Left cardiac atrium (tissue), 4 donors: ENCODE measurements around the gene DEGS1. TPM values are rescaled to one million over a fixed set of nuclear protein-coding genes. Genes with fewer than 3 reads are reported as not detected.

Experiments
- ATAC-seq, 2 donors: fragments of 200-7000 bp; cut with Tn5 transposase; one replicate each; pipeline ENCODE4 v1.9.1; 2020; ENCODE audit warnings: mild to moderate bottlenecking in 2 of 2, moderate library complexity in 2 of 2
- DNase-seq: peaks from one replicate; pipeline ENCODE4 v3.0.0-alpha.2; 2020
- intact Hi-C, 2 donors: fragments of 100-400 bp; cut with DNase I; formaldehyde crosslinking; loops; one replicate each; pipeline versions ENCODE4 v1.14.1 to v1.15.1; 2022 to 2023
- long read RNA-seq: library from polyadenylated mRNA; unstranded; transcript quantifications from one replicate; pipeline ENCODE4 v2.0.0, GENCODE V29; 2021
- total RNA-seq, 2 donors: library from RNA; stranded (reverse); fragmentation: NEBNext Ultra II Directional; extraction: Animal tissue kit (Norgen Biotek cat#: 25700); gene quantifications; one replicate each; pipeline ENCODE4 v1.2.1, GENCODE V29; 2021
- donor health status: DM: no; HTN: yes; CAD: no.
- donor health status: DM: no; HTN: yes; CAD: no; lungs with severe emphysema.
- donor health status: DM: yes; HTN: yes; CAD: no.
- donor health status: Dilated cardiomyopathy.

DEGS1 gene
- 10 to 100 TPM; 59.2 to 64.9 TPM for total RNA-seq
- long read RNA-seq, transcript DEGS1-201 (3 exons, 2,101 nt), result major isoform, 54 of 61 reads
- long read RNA-seq, partial matches to known transcripts, result 4 of 61 reads
- long read RNA-seq, other reads (novel, unspliced or antisense), result 3 of 61 reads

DNA sequence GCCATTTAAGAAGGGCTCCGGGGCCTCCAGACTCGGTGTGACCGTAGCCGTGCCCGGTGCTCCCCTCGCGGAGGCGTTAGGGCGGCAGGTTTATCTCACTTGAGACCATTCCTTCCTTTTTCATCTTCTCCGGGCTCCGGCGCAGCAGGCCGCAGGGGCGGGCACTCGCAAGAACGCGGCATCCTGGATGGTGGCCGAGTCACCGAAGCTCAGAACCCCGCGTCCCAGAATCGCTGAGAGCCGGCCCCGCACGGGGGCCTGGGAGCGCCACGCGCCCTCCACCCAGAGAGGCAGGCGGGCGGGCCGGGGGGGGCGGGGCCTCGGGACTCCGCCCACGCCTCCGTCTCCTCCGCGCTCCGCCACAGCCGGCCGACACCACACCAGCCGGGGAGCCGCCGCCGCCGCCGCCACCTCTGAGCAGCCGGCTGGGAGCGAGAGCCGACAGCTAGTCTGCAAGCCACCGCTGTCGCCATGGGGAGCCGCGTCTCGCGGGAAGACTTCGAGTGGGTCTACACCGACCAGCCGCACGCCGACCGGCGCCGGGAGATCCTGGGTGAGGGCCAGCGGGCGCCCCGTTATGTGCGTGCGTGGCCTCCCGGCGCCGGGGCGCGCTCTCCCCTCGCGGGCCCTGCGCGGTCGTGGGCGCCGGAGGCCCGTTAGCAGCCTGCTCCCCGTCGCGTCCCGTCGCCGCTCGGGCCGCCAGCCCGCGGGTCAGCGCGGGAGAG lies at the start of gene DEGS1:
Gene DEGS1 (plus strand): TSS at position 375 of the 725 bp plus-strand sequence. CDS start 97 bp downstream, at position 472.
- peak; percentile 82 for DNase-seq
- ATAC-seq, result peak; percentile 95 to 97
- intact Hi-C loops, result loop anchor here in 1 of 2 donors (5.0 to 10.0 kb wide), 2 partner anchors 34 to 152 kb away; partner anchors contain the start of gene NVL

- ATAC-seq (no peak), DNase-seq (no peak)
- intact Hi-C loops, result no loop called here
These were observed 49.2 kb upstream of the DEGS1 start for GRCh38 chr1:224133741-224134299.

- intact Hi-C loops, result no loop called here
- ATAC-seq (no peak), DNase-seq (no peak)
These were observed 45.5 kb upstream of the DEGS1 start for GRCh38 chr1:224137518-224137917.

GRCh38 chr1:224138198-224138597 lies 44.8 kb upstream of the DEGS1 start:
- DNase-seq (no peak), ATAC-seq (no peak)
- intact Hi-C loops, result no loop called here

- ATAC-seq, result no peak
- intact Hi-C loops, result no loop called here
- no peak for DNase-seq
These were observed 41.3 kb upstream of the DEGS1 start for GRCh38 chr1:224141693-224142092.

DNA sequence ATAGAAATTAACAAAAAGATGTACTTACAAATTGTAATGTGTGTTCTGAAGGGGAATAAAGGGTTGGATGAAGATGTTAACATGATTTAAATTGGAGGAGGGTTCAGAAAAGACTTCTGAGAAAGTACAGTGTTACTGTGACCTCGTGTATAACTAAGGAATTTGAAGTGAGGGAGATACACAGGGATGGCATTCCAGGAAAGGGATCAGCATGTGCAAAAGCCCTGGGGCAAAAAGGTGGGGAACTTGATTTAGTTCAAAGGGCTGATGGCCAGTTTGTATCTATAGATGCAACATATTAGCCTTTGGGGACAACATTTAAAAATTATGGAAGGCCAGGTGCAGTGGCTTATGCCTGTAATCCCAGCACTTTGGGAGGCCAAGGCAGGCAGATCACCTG lies 33.3 kb upstream of the DEGS1 start:
- no peak for ATAC-seq
- intact Hi-C loops, result no loop called here
- DNase-seq, result no peak

DNA sequence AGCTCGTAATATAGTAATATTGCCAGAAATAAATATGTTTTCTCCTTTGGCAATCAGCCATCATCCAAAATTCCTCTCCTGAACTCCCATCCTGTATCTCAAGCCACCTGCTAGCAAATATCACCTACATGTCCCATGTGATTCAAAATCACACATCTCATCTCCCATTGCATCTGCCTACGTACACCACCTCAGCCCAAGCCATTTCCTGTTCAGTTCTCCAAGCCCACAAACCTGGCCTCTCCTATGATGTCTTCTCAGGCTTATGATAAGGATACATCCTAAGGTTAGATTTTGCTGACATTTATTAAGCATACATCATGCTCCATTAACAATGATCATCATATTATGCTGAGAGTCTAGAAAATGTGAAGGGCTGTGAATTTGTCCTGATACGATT lies 31.9 kb upstream of the DEGS1 start:
- ATAC-seq (no peak), DNase-seq (no peak)
- intact Hi-C loops, result no loop called here

DNA sequence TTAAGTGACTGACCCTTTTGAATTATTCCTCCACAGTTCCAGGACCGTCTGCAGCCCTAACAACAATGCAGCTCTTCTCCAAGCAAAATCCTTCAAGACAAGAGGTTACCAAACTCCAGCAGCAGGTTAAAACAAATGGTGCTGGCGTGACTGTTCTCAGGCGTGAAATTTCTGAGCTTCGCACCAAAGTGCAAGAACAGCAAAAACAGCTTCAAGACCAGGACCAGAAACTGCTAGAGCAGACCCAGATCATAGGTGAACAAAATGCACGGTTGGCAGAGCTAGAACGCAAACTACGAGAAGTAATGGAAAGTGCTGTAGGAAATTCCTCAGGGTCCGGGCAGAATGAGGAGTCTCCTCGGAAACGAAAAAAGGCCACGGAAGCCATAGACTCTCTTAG lies 25.7 kb upstream of the DEGS1 start:
- intact Hi-C loops, result no loop called here

GRCh38 chr1:224159541-224159940 lies 23.5 kb upstream of the DEGS1 start:
- intact Hi-C loops, result no loop called here

More for the DNA sequence above, 25.7 kb upstream of the DEGS1 start:
- no peak for ATAC-seq
- DNase-seq, result no peak

DNA sequence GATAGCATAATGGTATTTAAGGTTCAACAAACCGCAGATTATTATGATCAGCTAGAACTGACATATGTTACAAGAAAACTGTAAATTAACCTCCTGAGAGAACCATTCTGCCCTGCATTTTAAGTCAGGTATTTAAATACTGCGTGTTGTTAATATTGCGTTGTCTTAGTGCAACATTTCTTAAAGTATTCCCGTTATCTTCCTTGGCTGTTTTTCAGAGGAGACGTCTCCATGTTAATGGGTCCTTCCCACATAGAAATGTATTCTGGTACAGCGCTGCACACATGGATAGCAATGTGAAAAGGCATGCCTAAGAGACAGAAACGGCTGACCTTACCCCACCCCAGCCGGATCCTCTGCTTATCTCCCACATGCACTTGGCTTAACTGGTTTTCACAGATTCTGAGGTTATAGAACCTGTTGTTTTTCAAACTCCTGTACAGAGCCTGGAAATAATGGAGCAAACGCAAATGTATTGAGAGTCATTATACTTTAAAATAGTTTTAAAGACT lies 22.8 kb upstream of the DEGS1 start:
- intact Hi-C loops, result no loop called here
- no peak for DNase-seq
- peak in 1 of 2 donors; percentile 44 for ATAC-seq

More at GRCh38 chr1:224159541-224159940, 23.5 kb upstream of the DEGS1 start:
- no peak for ATAC-seq
- no peak for DNase-seq

- intact Hi-C loops, result no loop called here
- no peak for ATAC-seq
- DNase-seq, result no peak
These were observed 20.3 kb upstream of the DEGS1 start for GRCh38 chr1:224162768-224163167.

GRCh38 chr1:224163311-224163710 lies 19.7 kb upstream of the DEGS1 start:
- no peak for ATAC-seq
- DNase-seq, result no peak
- intact Hi-C loops, result no loop called here

- intact Hi-C loops, result no loop called here
- ATAC-seq (peak; percentile 89 to 94), DNase-seq (peak; percentile 37)
These were observed 14.1 kb upstream of the DEGS1 start for GRCh38 chr1:224168859-224169380.

GRCh38 chr1:224169718-224170270 lies 13.2 kb upstream of the DEGS1 start:
- intact Hi-C loops, result loop anchor here in 1 of 2 donors (5.0 kb wide), 1 partner anchor 163 kb away; the partner anchor contains the start of gene NVL
- DNase-seq, result no peak
- no peak for ATAC-seq

DNA sequence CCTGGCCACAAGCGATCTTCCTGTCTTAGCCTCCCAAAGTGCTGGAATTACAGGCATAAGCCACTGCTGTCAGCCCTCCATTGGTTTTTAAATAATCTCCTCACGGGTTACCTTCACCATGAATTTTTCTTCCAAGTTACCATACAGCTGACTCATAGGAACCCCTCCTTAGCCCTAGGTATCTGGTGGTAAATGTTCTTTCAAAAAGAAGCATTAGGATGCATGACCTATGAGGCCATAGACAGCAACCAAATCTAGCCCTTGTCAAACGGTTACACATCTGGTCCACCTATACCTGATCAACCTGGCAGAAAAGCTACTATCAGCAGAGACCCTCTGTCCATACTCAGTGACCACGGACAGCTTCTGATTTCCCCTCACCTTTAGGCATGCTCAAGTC lies 12.7 kb upstream of the DEGS1 start:
- intact Hi-C loops, result loop anchor here in 1 of 2 donors (5.0 kb wide), 1 partner anchor 162 kb away; the partner anchor contains the start of gene NVL
- ATAC-seq (no peak), DNase-seq (no peak)

DNA sequence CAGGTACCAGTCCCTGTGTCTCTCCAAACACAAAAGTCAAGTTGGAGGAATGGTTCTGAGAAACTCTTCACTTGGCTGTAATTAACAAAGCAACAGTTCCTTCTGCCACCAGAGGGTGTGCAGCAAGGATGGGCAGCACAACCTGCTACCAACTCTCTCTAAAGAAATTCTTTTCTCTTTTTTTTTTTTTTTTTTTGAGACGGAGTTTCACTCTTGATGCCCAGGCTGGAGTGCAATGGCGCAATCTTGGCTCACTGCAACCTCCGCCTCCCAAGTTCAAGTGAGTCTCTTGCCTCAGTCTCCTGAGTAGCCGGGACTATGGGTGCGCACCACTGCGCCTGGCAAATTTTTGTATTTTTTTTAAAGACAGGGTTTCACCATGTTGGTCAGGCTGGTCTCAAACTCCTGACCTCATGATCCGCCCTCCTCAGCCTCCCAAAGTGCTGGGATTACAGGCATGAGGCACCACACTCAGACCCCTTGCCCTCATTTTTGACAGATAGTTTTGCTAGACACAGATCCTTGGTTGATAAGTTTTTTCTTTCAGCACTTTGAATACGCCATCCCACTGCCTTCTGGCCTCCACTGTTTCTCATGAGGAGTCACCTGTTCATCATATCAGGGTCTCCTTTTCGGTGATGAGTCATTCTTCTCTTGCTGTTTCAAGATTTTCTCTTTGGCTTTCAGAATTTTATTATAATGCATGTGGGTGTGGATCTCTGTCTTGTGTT lies 12.1 kb upstream of the DEGS1 start:
- DNase-seq (no peak), ATAC-seq (peak; percentile 6 to 45)
- intact Hi-C loops, result loop anchor here in 1 of 2 donors (5.0 kb wide), 1 partner anchor 161 kb away; the partner anchor contains the start of gene NVL

- no peak for DNase-seq
- ATAC-seq, result no peak
- intact Hi-C loops, result loop anchor here in 1 of 2 donors (5.0 kb wide), 1 partner anchor 160 kb away; the partner anchor contains the start of gene NVL
These were observed 10.8 kb upstream of the DEGS1 start for GRCh38 chr1:224172229-224172628.

- intact Hi-C loops, result loop anchor here in 1 of 2 donors (5.0 kb wide), 1 partner anchor 159 kb away; the partner anchor contains the start of gene NVL
- ATAC-seq (no peak), DNase-seq (no peak)
These were observed 9.5 kb upstream of the DEGS1 start for GRCh38 chr1:224173523-224173922.

DNA sequence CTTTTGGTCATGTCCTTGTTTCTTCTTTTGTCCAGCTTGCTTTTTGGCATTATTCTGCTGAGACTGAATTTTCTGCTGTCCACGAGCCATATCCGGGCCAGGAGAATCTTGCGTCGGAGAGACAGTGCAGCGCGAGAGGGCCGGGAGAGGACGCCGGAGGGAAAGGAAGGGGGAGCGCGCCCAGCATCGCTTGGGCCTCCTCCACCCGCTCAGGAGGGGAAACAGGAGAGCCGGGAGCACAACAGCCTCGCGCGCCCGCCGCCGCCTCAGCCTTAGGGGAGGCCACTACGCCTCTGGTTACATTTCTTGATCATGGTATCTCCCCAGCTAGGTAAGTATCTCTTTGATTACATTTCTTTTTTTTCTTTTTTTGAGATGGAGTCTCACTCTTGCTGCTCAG lies 7.4 kb upstream of the DEGS1 start:
- ATAC-seq (peak; percentile 89), DNase-seq (peak; percentile 71)
- intact Hi-C loops, result no loop called here
